ENCODE data around the gene ENTPD7. TPM values are rescaled to one million over a fixed set of nuclear protein-coding genes. Genes with fewer than 3 reads are reported as not detected.

The ENTPD7 gene
- total and polyA plus RNA-seq, 9 of the 15 experiments (the other 6 are each of a cell fraction or from before 2014, with no cell fraction given) = 1.4 to 13.9 (median 8.5) TPM

- no peak for TF ChIP-seq ILK (tag; IDR thresholded peaks at IDR 0.05; ENCODE audit: borderline replicate concordance, low read depth)
- no peak for TF ChIP-seq ZZZ3 (IDR thresholded peaks at IDR 0.05)
- TF ChIP-seq SP2 (IDR thresholded peaks at IDR 0.05; ENCODE audit: extremely low read depth, low read depth, low read length, poor library complexity, severe bottlenecking) = peak; percentile 74
- TF ChIP-seq NR2C2 (CRISPR knock-in tag; IDR thresholded peaks at IDR 0.05) = no peak
- TF ChIP-seq NR2C2 (tag; IDR thresholded peaks at IDR 0.05) = peak; percentile 96
- 0 out of 6 replicates have a peak, but pooled peaks of 1 of the 3 experiments have one; percentile 3 for TF ChIP-seq CTCF (IDR thresholded peaks at IDR 0.05 in 2 of 3, conservative IDR thresholded peaks at IDR 0.05 in 1 of 3; ENCODE audit: insufficient read depth in 2 of 3, low read depth in 1 of 3, low read length in 3 of 3)
- no peak for TF ChIP-seq PTRF (tag; IDR thresholded peaks at IDR 0.05)
- TF ChIP-seq, protein P1, sequence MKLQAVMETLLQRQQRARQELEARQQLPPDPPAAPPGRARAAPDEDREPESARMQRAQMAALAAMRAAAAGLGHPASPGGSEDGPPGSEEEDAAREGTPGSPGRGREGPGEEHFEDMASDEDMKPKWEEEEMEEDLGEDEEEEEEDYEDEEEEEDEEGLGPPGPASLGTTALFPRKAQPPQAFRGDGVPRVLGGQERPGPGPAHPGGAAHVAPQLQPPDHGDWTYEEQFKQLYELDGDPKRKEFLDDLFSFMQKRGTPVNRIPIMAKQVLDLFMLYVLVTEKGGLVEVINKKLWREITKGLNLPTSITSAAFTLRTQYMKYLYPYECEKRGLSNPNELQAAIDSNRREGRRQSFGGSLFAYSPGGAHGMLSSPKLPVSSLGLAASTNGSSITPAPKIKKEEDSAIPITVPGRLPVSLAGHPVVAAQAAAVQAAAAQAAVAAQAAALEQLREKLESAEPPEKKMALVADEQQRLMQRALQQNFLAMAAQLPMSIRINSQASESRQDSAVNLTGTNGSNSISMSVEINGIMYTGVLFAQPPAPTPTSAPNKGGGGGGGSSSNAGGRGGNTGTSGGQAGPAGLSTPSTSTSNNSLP (IDR thresholded peaks at IDR 0.05; ENCODE audit: borderline replicate concordance, low read depth, low read length) = 0 out of 2 replicates have a peak, but pooled peaks have one; percentile 39
- TF ChIP-seq SAP30 (IDR thresholded peaks at IDR 0.05; ENCODE audit: borderline replicate concordance, insufficient read depth, low read depth, low read length, poor library complexity, severe bottlenecking) = peak; percentile 52
- TF ChIP-seq ZNF830 (CRISPR knock-in tag; IDR thresholded peaks at IDR 0.05) = no peak
- TF ChIP-seq PRPF4 (IDR thresholded peaks at IDR 0.05; ENCODE audit: insufficient read depth, low read depth, low read length, poor library complexity, severe bottlenecking) = no peak
- TF ChIP-seq, protein P2, sequence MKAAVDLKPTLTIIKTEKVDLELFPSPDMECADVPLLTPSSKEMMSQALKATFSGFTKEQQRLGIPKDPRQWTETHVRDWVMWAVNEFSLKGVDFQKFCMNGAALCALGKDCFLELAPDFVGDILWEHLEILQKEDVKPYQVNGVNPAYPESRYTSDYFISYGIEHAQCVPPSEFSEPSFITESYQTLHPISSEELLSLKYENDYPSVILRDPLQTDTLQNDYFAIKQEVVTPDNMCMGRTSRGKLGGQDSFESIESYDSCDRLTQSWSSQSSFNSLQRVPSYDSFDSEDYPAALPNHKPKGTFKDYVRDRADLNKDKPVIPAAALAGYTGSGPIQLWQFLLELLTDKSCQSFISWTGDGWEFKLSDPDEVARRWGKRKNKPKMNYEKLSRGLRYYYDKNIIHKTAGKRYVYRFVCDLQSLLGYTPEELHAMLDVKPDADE (conservative IDR thresholded peaks at IDR 0.05; ENCODE audit: control insufficient read depth, low read depth, low read length) = peak; percentile 50; the same call in 1 of the 2 replicates
- peak; percentile 66; the same call in 1 of the 2 replicates for TF ChIP-seq NR2C1 (IDR thresholded peaks at IDR 0.05)
- peak; percentile 77 for TF ChIP-seq NR2C1 (tag; IDR thresholded peaks at IDR 0.05)
- no peak for TF ChIP-seq DACH1 (IDR thresholded peaks at IDR 0.05; ENCODE audit: partially characterized antibody)
- peak; percentile 80; the same call in 1 of the 2 replicates for TF ChIP-seq CREM (IDR thresholded peaks at IDR 0.05; ENCODE audit: low read depth)
- TF ChIP-seq PBX2 (CRISPR knock-in tag; IDR thresholded peaks at IDR 0.05; ENCODE audit: low read depth) = peak; percentile 65
- TF ChIP-seq PBX2 (tag; conservative IDR thresholded peaks at IDR 0.05; ENCODE audit: low read depth) = peak; percentile 97
- no peak for TF ChIP-seq TSC22D4 (tag; IDR thresholded peaks at IDR 0.05)
These were observed 39.2 kb upstream of the ENTPD7 start, which contains the start of gene SLC25A28 (continued) for GRCh38 chr10:99619851-99620710.
